HepG2 (cell line): Measurements from ENCODE around the gene ATG9A. TPM values are rescaled to one million over a fixed set of nuclear protein-coding genes. Genes with fewer than 3 reads are reported as not detected.

ENCODE experiments used
- ATF3 ChIP-seq: sonication (generic); formaldehyde crosslinking; IDR thresholded peaks from 2 replicates; pipeline ENCODE4 v1.4.0; 2020; ENCODE audit warnings: missing genetic modification reagents
- ETV5 ChIP-seq: IDR thresholded peaks from 2 replicates; pipeline ENCODE4 v1.6.1; 2018; ENCODE audit warnings: missing biosample characterization, missing genetic modification reagents, inconsistent platforms, borderline replicate concordance
- GABPA ChIP-seq, 2 experiments: IDR thresholded peaks; 2 replicates each; pipeline ENCODE4 v1.6.1; 2011 to 2016; ENCODE audit warnings: low read depth in 2 of 2, low read length in 1 of 2, missing biosample characterization in 1 of 2, missing genetic modification characterization in 1 of 2
- HIVEP1 ChIP-seq: sonication (generic); formaldehyde crosslinking; IDR thresholded peaks from 2 replicates; pipeline ENCODE4 v1.4.0; 2020; ENCODE audit warnings: mild to moderate bottlenecking, missing genetic modification reagents
- HOMEZ ChIP-seq: IDR thresholded peaks from 2 replicates; pipeline ENCODE4 v1.6.1; 2016; ENCODE audit warnings: low read depth
- ZIK1 ChIP-seq: sonication (generic); formaldehyde crosslinking; IDR thresholded peaks from 2 replicates; pipeline ENCODE4 v1.5.0; 2020; ENCODE audit warnings: mild to moderate bottlenecking, low read depth, missing genetic modification reagents, borderline replicate concordance
- ZNF512B ChIP-seq: sonication (generic); formaldehyde crosslinking; IDR thresholded peaks from 2 replicates; pipeline ENCODE4 v1.5.1; 2020; ENCODE audit warnings: missing genetic modification reagents, mild to moderate bottlenecking, borderline replicate concordance
- ZNF646 ChIP-seq: sonication (generic); formaldehyde crosslinking; IDR thresholded peaks from 2 replicates; pipeline ENCODE4 v1.9.0; 2021; ENCODE audit warnings: mild to moderate bottlenecking, missing genetic modification reagents
- ZNF747 ChIP-seq: sonication (generic); formaldehyde crosslinking; IDR thresholded peaks from 2 replicates; pipeline ENCODE4 v1.8.1; 2023; ENCODE audit warnings: missing genetic modification reagents, mild to moderate bottlenecking, borderline replicate concordance
- polyA plus RNA-seq, 8 experiments: library from polyadenylated mRNA; depleted of rRNA in 3 of 8; stranded (reverse) in 7 of 8; unstranded in 1 of 8; fragments of >200 nt; fragmentation: Illumina TruSeq in 4 of 8; extraction: Trizol in 4 of 8; gene quantifications; 2 replicates each; pipeline versions ENCODE4 v1.2.1 to v1.2.3, GENCODE V29; 2011 to 2016; ENCODE audit warnings: low read depth in 4 of 8, missing spikeins in 1 of 8, mixed read lengths in 1 of 8; ENCODE audit not compliant: insufficient read depth in 1 of 8
- total RNA-seq, 5 experiments: library from RNA; depleted of rRNA; stranded (reverse); fragments of >200 nt; fragmentation: Illumina TruSeq; extraction: Trizol; gene quantifications; 2 replicates each; pipeline ENCODE4 v1.2.3, GENCODE V29; 2016; ENCODE audit warnings: low read depth in 1 of 5

The ATG9A gene
- total and polyA plus RNA-seq, 2 of the 13 experiments (the other 11 are each of a cell fraction or from before 2014, with no cell fraction given) = 35.0 to 131 TPM

- TF ChIP-seq ZNF646 (CRISPR knock-in tag) (no peak), ZIK1 (CRISPR knock-in tag) (no peak; the same call in 1 of the 2 replicates), HIVEP1 (no peak), ZNF512B (0 out of 2 replicates have a peak, but pooled peaks have one; percentile 59), GABPA (IDR thresholded peaks at IDR 0.05; ENCODE audit: low read depth, low read length) (no peak), GABPA (CRISPR knock-in tag; IDR thresholded peaks at IDR 0.05; ENCODE audit: low read depth) (no peak), ETV5 (CRISPR knock-in tag) (peak; percentile 18; the same call in 1 of the 2 replicates), ATF3 (CRISPR knock-in tag) (no peak), HOMEZ (CRISPR knock-in tag) (peak; percentile 88; the same call in 1 of the 2 replicates), ZNF747 (CRISPR knock-in tag) (peak; percentile 72; the same call in 1 of the 2 replicates)
These were observed 21.3 kb downstream of the ATG9A start (continued) for GRCh38 chr2:219207884-219208740.
